SK-N-SH (cell line): ENCODE measurements around the gene COMMD6. TPM values are rescaled to one million over a fixed set of nuclear protein-coding genes. Genes with fewer than 3 reads are reported as not detected.

Source experiments
- CTCF ChIA-PET: fragments of 300-600, 350-600 bp; formaldehyde crosslinking; extraction: SDS; loops from one replicate; lab custom pipeline; 2021; lab: Yijun Ruan, JAX
- POLR2A ChIA-PET: fragments of 350-600 bp; sonication (Branson Sonifier 250); formaldehyde crosslinking; extraction: SDS; loops from one replicate; lab custom pipeline; 2020; ENCODE audit warnings: antibody characterized with exemption, inconsistent platforms; lab: Yijun Ruan, JAX
- DNase-seq: peaks from one replicate; pipeline ENCODE4 v3.0.0; 2012
- H2AFZ ChIP-seq: fragments of 200-600 bp; sonication (generic); 2 replicates; pipeline ENCODE4 v1.8.1; 2016; ENCODE audit warnings: antibody characterized with exemption, mild to moderate bottlenecking, low read depth
- H3F3A ChIP-seq: fragments of 200-600 bp; sonication (generic); replicated peaks from 2 replicates; pipeline ENCODE3; 2016; ENCODE audit warnings: antibody characterized with exemption, mild to moderate bottlenecking; ENCODE audit not compliant: insufficient read depth
- H3K27ac ChIP-seq, 2 experiments: fragments of 200-500 bp in 1 of 2; fragments of 200-600 bp in 1 of 2; sonication (Bioruptor generic) in 1 of 2; sonication (generic), shearing (Covaris generic) in 1 of 2; 2 replicates each; pipeline versions ENCODE4 v1.5.1 to v1.6.1; 2014 to 2016; ENCODE audit warnings: low read depth in 2 of 2, inconsistent platforms in 1 of 2, low read length in 1 of 2, mild to moderate bottlenecking in 1 of 2, mixed read lengths in 1 of 2
- H3K27me3 ChIP-seq: fragments of 200-600 bp; sonication (generic), shearing (Covaris generic); 2 replicates; pipeline ENCODE4 v1.6.1; 2016; ENCODE audit warnings: mixed run types; ENCODE audit not compliant: insufficient read depth
- H3K36me3 ChIP-seq, 2 experiments: fragments of 200-500 bp in 1 of 2; fragments of 200-600 bp in 1 of 2; sonication (Bioruptor generic) in 1 of 2; sonication (generic) in 1 of 2; replicated peaks in 1 of 2; 2 replicates each; pipeline versions ENCODE3 to v1.5.1; 2014 to 2016; ENCODE audit warnings: low read length in 1 of 2, mild to moderate bottlenecking in 1 of 2; ENCODE audit not compliant: insufficient read depth in 2 of 2, control insufficient read depth in 1 of 2
- H3K4me1 ChIP-seq, 2 experiments: fragments of 200-500 bp in 1 of 2; fragments of 200-600 bp in 1 of 2; sonication (Bioruptor generic) in 1 of 2; sonication (generic), shearing (Covaris generic) in 1 of 2; 2 replicates each; pipeline versions ENCODE4 v1.5.1 to v1.6.1; 2014 to 2016; ENCODE audit warnings: low read depth in 1 of 2, low read length in 1 of 2, mixed run types in 1 of 2; ENCODE audit not compliant: insufficient read depth in 2 of 2, control insufficient read depth in 1 of 2
- H3K4me2 ChIP-seq: fragments of 200-600 bp; sonication (generic), shearing (Covaris generic); 2 replicates; pipeline ENCODE4 v1.6.1; 2017; ENCODE audit warnings: mixed run types
- H3K4me3 ChIP-seq, 2 experiments: fragments of 200-500 bp in 1 of 2; fragments of 200-600 bp in 1 of 2; sonication (Bioruptor generic) in 1 of 2; sonication (generic), shearing (Covaris generic) in 1 of 2; 2 replicates each; pipeline versions ENCODE4 v1.5.1 to v1.8.1; 2014 to 2016; ENCODE audit warnings: low read depth in 2 of 2, inconsistent platforms in 1 of 2, low read length in 1 of 2, mild to moderate bottlenecking in 1 of 2, mixed read lengths in 1 of 2, moderate library complexity in 1 of 2
- H3K79me2 ChIP-seq: fragments of 200-600 bp; sonication (generic); 2 replicates; pipeline ENCODE4 v1.8.1; 2017; ENCODE audit warnings: mild to moderate bottlenecking; ENCODE audit not compliant: insufficient read depth
- H3K9ac ChIP-seq: fragments of 200-600 bp; sonication (generic); 2 replicates; pipeline ENCODE4 v1.6.1; 2017; ENCODE audit warnings: mixed run types
- H3K9me2 ChIP-seq: fragments of 200-600 bp; sonication (generic); 2 replicates; pipeline ENCODE4 v1.6.1; 2017; ENCODE audit warnings: mixed run types
- H3K9me3 ChIP-seq: fragments of 200-600 bp; sonication (generic); 2 replicates; pipeline ENCODE4 v1.6.1; 2017; ENCODE audit warnings: mixed run types, mild to moderate bottlenecking, moderate library complexity
- H4K20me1 ChIP-seq: fragments of 200-600 bp; sonication (generic); 2 replicates; pipeline ENCODE4 v1.6.1; 2017; ENCODE audit warnings: mild to moderate bottlenecking, mixed run types; ENCODE audit not compliant: insufficient read depth
- CHD2 ChIP-seq: fragments of 150-350 bp; IDR thresholded peaks from 2 replicates; pipeline ENCODE4 v1.6.1; 2018; ENCODE audit warnings: low read length; ENCODE audit not compliant: partially characterized antibody
- EZH2phosphoT487 ChIP-seq: fragments of 200-600 bp; sonication (generic); IDR thresholded peaks from 2 replicates; pipeline ENCODE4 v1.6.1; 2017; ENCODE audit warnings: low read depth, mixed run types, mild to moderate bottlenecking, antibody characterized with exemption, moderate library complexity, borderline replicate concordance
- FOXJ3 ChIP-seq: sonication (generic); formaldehyde crosslinking; IDR thresholded peaks from 2 replicates; pipeline ENCODE4 v1.5.1; 2020; ENCODE audit warnings: mild to moderate bottlenecking, missing genetic modification reagents
- JUND ChIP-seq: IDR thresholded peaks from 2 replicates; pipeline ENCODE4 v1.4.0; 2012
- MXI1 ChIP-seq: IDR thresholded peaks from 2 replicates; pipeline ENCODE4 v1.6.1; 2012; ENCODE audit warnings: mild to moderate bottlenecking, low read depth, low read length, improper control_type of control experiment
- POLR2AphosphoS5 ChIP-seq: IDR thresholded peaks from 2 replicates; pipeline ENCODE4 v1.6.1; 2012; ENCODE audit warnings: low read depth, low read length
- RAD21 ChIP-seq: IDR thresholded peaks from 2 replicates; pipeline ENCODE4 v1.6.1; 2012; ENCODE audit warnings: mild to moderate bottlenecking, low read length
- RFX5 ChIP-seq: IDR thresholded peaks from 2 replicates; pipeline ENCODE4 v1.6.1; 2012; ENCODE audit warnings: mild to moderate bottlenecking, improper control_type of control experiment, low read length
- SIN3A ChIP-seq: IDR thresholded peaks from 2 replicates; pipeline ENCODE4 v1.6.1; 2012; ENCODE audit warnings: low read depth, mild to moderate bottlenecking, low read length, moderate library complexity, borderline replicate concordance
- TEAD4 ChIP-seq: IDR thresholded peaks from 2 replicates; pipeline ENCODE4 v1.4.0; 2012; ENCODE audit warnings: mild to moderate bottlenecking, borderline replicate concordance; ENCODE audit not compliant: insufficient read depth
- WGBS: methylation state at CpG from one replicate; pipeline ENCODE4 v1.1.6; 2017; ENCODE audit warnings: low lambda C conversion rate; 5-methylcytosine and 5-hydroxymethylcytosine counted together
- polyA plus RNA-seq, 3 experiments: library from polyadenylated mRNA; depleted of rRNA; stranded (reverse); fragments of >200 nt; gene quantifications; 2 replicates each; pipeline ENCODE4 v1.2.3, GENCODE V29; 2012
- TF ChIP-seq, protein P1 (sequence below): IDR thresholded peaks from 2 replicates; pipeline ENCODE4 v1.4.0; 2012; ENCODE audit warnings: low read depth
- TF ChIP-seq, protein P2 (sequence below): IDR thresholded peaks from 2 replicates; pipeline ENCODE4 v1.6.1; 2012; ENCODE audit warnings: mild to moderate bottlenecking, low read depth, low read length, moderate library complexity
- TF ChIP-seq, protein P3 (sequence below): IDR thresholded peaks from 2 replicates; pipeline ENCODE4 v1.4.0; 2012; ENCODE audit warnings: low read depth, borderline replicate concordance
- TF ChIP-seq, protein P4 (sequence below): IDR thresholded peaks from 2 replicates; pipeline ENCODE4 v1.4.0; 2012; ENCODE audit warnings: low read depth, borderline replicate concordance

The COMMD6 gene
- polyA plus RNA-seq, 1 of the 3 experiments (the other 2 are of a cell fraction), result 76.9 TPM

DNA sequence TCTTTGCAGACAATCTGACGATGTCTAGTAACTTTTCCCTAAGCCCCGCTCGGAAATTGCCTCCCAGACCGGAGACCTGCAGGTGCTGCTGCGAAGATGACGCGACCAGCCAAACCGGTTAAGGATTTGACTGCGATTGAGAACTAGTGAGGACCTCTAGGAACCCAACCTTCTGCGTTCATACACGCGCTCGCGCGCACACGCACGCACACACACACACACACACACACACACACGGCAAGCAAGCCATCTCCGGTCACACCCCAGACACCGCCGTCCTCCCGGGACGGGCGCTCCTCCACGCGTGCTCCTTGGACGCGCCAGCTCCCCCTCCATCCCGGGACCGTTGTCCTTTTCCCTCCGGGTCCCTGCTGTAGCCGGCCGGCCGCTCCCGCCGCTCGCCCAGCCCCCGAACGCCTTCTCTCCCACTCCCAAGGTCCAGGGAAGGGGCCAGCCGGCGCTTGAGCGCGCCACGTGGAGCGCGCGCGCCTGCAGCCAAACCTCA, 56.9 kb downstream of the COMMD6 start:
- WGBS, result 10% methylated on average over 41 of the region's 48 CpGs
- Histone ChIP-seq H3K79me2 (peaks cover 24% of the 10 kb centered on the region), H3K4me1 (peaks cover 3 to 11% of the 10 kb centered on the region in 2 experiments; a peak in 3 of 4 replicates), H3F3A (peaks cover 22% of the 10 kb centered on the region), H3K9me2 (no peaks in the 10 kb centered on the region), H3K9ac (no peak overlapping the region; the same call in 1 of the 2 replicates), H3K4me2 (peak overlapping the region; percentile 84), H3K27ac (no peak overlapping the region), H2AFZ (peak overlapping the region; percentile 64; the same call in 1 of the 2 replicates), H3K27me3 (no peaks in the 10 kb centered on the region)
- ChIA-PET POLR2A (no interaction called here), CTCF (interaction anchor here (4.4 to 7.3 kb wide), 2 partner anchors 13 to 108 kb away, joined by 24 to 76 read pairs; no protein-coding TSS in a partner anchor)
- DNase-seq, result peak; percentile 73
- peak; percentile 36 for TF ChIP-seq MXI1
- TF ChIP-seq, protein P1, sequence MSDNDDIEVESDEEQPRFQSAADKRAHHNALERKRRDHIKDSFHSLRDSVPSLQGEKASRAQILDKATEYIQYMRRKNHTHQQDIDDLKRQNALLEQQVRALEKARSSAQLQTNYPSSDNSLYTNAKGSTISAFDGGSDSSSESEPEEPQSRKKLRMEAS, result peak; percentile 48
- TF ChIP-seq, protein P2, sequence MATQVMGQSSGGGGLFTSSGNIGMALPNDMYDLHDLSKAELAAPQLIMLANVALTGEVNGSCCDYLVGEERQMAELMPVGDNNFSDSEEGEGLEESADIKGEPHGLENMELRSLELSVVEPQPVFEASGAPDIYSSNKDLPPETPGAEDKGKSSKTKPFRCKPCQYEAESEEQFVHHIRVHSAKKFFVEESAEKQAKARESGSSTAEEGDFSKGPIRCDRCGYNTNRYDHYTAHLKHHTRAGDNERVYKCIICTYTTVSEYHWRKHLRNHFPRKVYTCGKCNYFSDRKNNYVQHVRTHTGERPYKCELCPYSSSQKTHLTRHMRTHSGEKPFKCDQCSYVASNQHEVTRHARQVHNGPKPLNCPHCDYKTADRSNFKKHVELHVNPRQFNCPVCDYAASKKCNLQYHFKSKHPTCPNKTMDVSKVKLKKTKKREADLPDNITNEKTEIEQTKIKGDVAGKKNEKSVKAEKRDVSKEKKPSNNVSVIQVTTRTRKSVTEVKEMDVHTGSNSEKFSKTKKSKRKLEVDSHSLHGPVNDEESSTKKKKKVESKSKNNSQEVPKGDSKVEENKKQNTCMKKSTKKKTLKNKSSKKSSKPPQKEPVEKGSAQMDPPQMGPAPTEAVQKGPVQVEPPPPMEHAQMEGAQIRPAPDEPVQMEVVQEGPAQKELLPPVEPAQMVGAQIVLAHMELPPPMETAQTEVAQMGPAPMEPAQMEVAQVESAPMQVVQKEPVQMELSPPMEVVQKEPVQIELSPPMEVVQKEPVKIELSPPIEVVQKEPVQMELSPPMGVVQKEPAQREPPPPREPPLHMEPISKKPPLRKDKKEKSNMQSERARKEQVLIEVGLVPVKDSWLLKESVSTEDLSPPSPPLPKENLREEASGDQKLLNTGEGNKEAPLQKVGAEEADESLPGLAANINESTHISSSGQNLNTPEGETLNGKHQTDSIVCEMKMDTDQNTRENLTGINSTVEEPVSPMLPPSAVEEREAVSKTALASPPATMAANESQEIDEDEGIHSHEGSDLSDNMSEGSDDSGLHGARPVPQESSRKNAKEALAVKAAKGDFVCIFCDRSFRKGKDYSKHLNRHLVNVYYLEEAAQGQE, result no peak
- TF ChIP-seq, all 33 proteins: peak for 2
- no peaks in the 10 kb centered on the region for H3K9me3 ChIP-seq
- peaks cover 3% of the 10 kb centered on the region; the same call in 1 of the 2 replicates for H4K20me1 ChIP-seq
- H3K36me3 ChIP-seq, result no peaks in the 10 kb centered on the region
- H3K4me3 ChIP-seq, result peak overlapping the region; percentile 83 to 93

DNA sequence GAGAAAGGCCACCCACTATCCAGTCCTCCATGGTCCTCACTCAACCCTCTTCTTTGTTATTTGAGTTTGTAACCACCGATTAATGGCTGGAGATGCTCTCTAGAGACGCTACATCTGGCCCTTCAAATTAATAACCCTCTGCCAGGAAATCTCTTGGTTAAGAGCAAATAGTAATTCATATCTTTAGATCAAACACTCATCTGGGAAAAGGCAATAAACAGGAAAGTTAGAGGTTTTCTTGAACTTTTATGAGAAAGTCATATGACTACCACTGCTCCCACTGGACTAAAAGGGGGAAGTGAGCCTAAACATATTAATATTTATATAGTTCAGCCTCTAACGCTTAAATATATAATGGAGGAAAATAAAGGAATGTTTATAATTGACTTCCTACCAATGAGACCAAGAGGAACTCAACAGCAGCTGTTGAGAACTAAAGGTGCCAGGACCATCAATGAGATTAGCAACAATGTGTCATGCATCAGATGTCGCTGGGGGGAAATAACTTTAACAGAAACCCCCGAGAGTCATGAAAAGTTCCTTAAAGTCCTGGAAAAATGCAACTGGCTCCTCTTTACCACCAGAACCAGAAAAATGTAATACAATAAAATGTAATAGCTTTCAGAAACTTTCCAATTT, 58.4 kb downstream of the COMMD6 start:
- H3K4me3 ChIP-seq, result no peak overlapping the region
- no peak overlapping the region for H2AFZ ChIP-seq
- POLR2A ChIA-PET, result no interaction called here
- H4K20me1 ChIP-seq, result peaks cover 3% of the 10 kb centered on the region; the same call in 1 of the 2 replicates
- H3K36me3 ChIP-seq, result no peaks in the 10 kb centered on the region
- H3K4me1 ChIP-seq, result peaks cover 3 to 4% of the 10 kb centered on the region in 2 experiments; a peak in 2 of 4 replicates
- H3K9ac ChIP-seq, result no peak overlapping the region
- WGBS, result 93% methylated on average over 5 of the region's 5 CpGs
- no peaks in the 10 kb centered on the region for H3K9me2 ChIP-seq
- no peaks in the 10 kb centered on the region for H3K27me3 ChIP-seq
- H3K79me2 ChIP-seq, result peaks cover 24% of the 10 kb centered on the region
- H3F3A ChIP-seq, result peaks cover 22% of the 10 kb centered on the region
- CTCF ChIA-PET, result interaction anchor here (4.4 to 7.3 kb wide), 2 partner anchors 11 to 107 kb away, joined by 24 to 76 read pairs; no protein-coding TSS in a partner anchor
- no peak for DNase-seq
- H3K27ac ChIP-seq, result no peak overlapping the region
- TF ChIP-seq POLR2AphosphoS5 (no peak), RFX5 (no peak), JUND (no peak), CHD2 (no peak), FOXJ3 (CRISPR knock-in tag) (no peak), RAD21 (no peak), SIN3A (no peak), MXI1 (no peak), TEAD4 (no peak), EZH2phosphoT487 (no peak)
- TF ChIP-seq, protein P3, sequence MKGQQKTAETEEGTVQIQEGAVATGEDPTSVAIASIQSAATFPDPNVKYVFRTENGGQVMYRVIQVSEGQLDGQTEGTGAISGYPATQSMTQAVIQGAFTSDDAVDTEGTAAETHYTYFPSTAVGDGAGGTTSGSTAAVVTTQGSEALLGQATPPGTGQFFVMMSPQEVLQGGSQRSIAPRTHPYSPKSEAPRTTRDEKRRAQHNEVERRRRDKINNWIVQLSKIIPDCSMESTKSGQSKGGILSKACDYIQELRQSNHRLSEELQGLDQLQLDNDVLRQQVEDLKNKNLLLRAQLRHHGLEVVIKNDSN, result no peak
- TF ChIP-seq, protein P4, sequence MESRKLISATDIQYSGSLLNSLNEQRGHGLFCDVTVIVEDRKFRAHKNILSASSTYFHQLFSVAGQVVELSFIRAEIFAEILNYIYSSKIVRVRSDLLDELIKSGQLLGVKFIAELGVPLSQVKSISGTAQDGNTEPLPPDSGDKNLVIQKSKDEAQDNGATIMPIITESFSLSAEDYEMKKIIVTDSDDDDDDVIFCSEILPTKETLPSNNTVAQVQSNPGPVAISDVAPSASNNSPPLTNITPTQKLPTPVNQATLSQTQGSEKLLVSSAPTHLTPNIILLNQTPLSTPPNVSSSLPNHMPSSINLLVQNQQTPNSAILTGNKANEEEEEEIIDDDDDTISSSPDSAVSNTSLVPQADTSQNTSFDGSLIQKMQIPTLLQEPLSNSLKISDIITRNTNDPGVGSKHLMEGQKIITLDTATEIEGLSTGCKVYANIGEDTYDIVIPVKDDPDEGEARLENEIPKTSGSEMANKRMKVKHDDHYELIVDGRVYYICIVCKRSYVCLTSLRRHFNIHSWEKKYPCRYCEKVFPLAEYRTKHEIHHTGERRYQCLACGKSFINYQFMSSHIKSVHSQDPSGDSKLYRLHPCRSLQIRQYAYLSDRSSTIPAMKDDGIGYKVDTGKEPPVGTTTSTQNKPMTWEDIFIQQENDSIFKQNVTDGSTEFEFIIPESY, result no peak
- no peaks in the 10 kb centered on the region for H3K9me3 ChIP-seq
- H3K4me2 ChIP-seq, result no peak overlapping the region; the same call in 1 of the 2 replicates
